ENCODE data around the gene NPHP4.
"Not testable (repeated sequence)": the region's sequence is repeated elsewhere in the genome, so short reads cannot be mapped to it uniquely, and the experiment has no call there.

The NPHP4 gene

GRCh38 chr1:6023346-6023745 is 31.1 kb upstream of the NPHP4 start:
- no peak for DNase-seq

- no peak for DNase-seq
Observed at GRCh38 chr1:6022193-6022592, 30.0 kb upstream of the NPHP4 start.

GRCh38 chr1:6019166-6019845 is 27.1 kb upstream of the NPHP4 start:
- no peak for DNase-seq

GRCh38 chr1:6017654-6018053 is 25.4 kb upstream of the NPHP4 start:
- not testable (repeated sequence) for DNase-seq

GRCh38 chr1:6016191-6016865 is 24.1 kb upstream of the NPHP4 start:
- DNase-seq: no peak

DNA sequence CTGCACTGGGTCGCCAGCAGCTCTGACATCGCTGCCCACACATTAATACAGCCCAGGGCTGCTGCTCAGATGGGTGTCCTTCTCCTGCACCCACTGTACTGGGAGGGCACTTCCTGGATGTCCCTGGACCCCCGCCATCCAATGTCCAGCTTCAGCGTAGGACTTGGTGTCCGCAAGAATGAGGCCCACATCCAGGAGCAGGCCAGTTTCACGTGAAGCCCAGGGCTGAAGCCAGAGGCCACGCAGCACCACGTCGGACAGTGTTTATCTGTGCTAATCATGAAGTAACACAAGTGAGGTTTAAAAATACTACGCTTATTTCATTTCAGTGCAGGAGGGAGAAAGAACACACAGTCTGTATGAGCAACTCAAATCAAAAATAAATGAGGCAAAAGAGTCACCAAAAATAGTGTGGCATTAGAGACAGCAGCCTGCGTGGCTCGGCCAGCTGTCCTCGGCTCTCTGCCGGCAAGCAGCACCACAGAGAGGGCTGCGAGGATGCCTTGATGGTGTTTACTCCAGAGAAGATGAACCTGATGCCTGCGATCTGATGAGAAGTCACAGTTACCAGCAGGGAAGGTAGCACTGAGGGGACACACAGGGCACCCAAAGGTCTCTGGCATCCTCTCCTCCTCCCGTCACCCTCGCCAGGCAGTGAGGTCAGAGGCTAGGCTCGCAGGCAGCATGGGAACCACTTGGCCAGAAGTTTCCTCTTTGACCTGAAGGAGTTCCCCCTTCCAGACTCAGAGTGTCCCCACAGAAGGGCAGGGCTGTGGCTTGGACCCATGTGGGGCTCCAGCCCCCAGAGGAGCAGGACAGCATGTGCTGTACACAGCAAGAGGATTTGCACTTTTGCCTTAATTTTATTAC is 22.1 kb upstream of the NPHP4 start:
- no peak for DNase-seq

DNA sequence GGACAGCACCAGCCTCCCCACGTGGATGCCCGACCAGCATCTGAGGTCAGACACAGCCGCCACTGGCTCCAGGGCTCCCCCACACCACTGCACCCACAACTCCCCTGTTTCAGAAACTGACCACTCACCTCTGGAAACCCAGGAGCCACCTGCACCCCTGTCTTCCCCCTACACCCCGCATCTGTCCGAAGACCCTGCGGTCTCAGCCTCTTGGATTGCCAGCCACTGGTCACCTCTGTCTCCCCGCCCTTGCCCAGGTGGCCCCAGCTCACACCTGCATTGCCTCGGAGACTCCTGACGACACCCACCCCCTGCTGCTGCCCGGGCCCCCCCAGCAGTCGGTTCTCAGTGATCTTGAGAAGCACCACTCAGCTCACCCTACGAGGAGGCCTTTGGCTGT is 21.3 kb upstream of the NPHP4 start:
- DNase-seq: no peak

GRCh38 chr1:6012529-6013318 is 20.5 kb upstream of the NPHP4 start:
- DNase-seq: peak in 1 of 6 experiments; percentile 40

DNA sequence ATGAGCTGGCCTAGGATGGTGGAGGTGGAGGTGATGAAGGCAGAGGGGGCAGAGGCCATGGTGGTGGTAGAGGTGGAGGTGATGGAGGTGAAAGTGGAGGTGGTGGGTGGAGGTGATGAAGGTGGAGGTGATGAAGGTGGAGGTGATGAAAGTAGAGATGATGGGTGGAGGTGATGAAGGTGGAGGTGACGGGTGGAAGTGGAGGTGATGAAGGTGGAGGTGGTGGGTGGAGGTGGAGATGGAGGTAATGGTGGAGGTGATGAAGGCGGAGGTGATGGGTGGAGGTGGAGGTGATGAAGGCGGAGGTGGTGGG is 19.7 kb upstream of the NPHP4 start:
- no peak for DNase-seq

- no peak for DNase-seq
Observed at GRCh38 chr1:6011161-6011945, 19.1 kb upstream of the NPHP4 start.

DNA sequence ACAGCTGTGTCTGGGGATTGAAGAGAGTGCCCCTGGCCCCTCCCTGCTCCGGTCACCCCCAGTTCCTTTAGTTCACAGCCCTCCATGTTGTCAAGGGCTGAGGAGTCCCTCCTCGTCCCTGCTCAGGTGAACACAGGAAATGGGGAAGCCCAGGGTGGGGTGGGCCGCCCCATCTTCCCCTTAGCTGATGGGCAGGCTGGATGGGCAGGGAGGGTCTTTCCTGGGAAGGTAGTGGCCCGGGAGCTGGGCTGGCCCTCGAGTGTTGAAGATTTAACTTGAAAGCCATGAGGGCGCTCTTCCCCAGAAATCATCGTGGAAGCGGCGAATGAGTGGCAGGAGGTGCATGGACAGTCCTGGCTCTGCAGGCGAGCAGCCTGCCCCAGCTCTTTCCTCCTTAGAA is 18.3 kb upstream of the NPHP4 start:
- no peak for DNase-seq

GRCh38 chr1:6009120-6010040 is 17.2 kb upstream of the NPHP4 start:
- DNase-seq: no peak

DNA sequence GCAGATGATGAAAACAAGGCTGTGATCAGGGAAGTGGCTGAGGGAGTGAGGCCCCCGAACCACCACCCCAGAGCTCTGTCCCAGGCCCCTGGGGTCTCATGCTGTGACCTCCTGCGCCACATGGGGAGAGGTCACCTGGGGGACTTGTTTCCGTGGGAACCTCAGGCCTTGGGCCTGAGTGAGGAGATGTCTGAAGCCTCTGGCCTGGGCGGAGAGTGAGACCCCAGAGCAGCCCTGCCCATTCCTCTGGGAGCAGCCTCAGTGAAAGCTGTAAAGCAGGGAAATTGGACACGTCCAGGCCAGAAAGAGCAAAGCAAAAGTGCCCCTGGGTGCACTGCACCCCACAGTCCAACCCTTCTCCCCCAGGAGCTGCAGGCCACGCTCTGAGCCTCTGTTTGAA is 16.5 kb upstream of the NPHP4 start:
- DNase-seq: no peak

GRCh38 chr1:6008084-6008415 is 15.8 kb upstream of the NPHP4 start:
- DNase-seq: no peak

GRCh38 chr1:6007318-6008083 is 15.3 kb upstream of the NPHP4 start:
- DNase-seq: no peak

GRCh38 chr1:6006882-6007281 is 14.7 kb upstream of the NPHP4 start:
- DNase-seq: no peak

DNA sequence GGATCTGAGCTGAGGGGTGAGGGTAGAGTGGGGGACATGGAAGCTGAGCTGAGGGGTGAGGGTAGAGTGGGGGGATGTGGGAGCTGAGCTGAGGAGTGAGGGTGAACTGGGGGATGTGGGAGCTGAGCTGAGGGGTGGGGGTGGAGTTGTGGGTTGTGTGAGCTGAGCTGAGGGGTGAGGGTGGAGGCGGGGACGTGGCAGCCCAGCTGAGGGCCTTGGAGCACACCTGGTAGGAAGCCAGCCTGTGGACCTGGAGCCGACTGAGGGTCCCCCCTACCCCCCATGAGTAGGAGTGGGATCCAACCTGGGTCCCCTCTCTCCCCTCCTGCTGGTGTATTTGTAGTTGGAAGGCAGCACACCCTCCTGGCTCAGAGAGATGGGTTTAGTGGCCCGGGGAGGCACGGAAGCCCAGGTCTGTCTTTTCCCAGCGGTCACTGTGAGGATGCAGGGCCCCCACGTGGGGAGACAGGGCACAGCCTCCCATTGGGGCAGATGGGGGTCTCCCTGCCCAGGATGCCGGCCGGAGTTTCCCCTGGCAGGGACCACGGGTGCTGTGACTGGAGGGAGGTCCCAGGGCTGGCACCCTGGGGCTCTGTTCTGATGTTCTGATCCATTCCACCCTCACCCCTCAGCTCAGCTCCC is 13.2 kb upstream of the NPHP4 start:
- DNase-seq: peak in 1 of 6 experiments; percentile 24

DNA sequence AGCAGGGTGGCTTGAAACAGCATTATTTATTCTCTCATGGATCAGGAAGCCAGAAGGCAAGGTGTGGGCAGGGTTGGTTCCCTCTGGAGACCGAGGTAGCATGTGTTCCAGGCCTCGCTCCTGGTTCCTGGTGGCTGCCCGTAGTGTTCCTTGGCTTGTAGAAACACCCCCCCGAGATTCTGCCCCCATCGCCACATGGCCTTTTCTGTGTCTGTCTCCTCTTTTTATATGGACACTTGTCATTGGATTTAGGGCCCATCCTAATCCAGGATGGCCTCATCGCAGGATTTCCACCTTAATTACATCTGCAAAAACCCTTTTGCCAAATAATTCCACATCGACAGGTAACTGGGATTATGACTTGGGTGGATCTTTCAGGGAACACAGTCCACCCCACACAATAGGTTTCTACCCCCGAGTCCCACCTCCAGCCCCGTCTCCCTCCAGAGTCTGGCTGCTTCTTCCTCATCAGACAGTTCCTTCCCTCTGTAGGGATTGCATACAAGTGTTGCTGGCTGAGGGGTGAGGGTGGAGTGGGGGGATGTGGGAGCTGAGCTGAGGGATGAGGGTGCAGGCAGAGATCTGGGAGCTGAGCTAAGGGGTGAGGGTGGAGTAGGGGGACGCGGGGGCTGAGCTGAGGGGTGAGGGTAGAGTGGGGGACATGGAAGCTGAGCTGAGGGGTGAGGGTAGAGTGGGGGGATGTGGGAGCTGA is 12.3 kb upstream of the NPHP4 start:
- DNase-seq: no peak

All from stimulated activated naive CD4-positive, alpha-beta T cell (primary cell).